ENCODE results near the gene OR2L3.
"Not testable (repeated sequence)": the region's sequence is repeated elsewhere in the genome, so short reads cannot be mapped to it uniquely, and the experiment has no call there.

Gene OR2L3, protein sequence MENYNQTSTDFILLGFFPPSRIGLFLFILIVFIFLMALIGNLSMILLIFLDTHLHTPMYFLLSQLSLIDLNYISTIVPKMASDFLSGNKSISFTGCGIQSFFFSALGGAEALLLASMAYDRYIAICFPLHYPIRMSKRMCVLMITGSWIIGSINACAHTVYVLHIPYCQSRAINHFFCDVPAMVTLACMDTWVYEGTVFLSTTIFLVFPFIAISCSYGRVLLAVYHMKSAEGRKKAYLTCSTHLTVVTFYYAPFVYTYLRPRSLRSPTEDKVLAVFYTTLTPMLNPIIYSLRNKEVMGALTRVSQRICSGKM

DNA sequence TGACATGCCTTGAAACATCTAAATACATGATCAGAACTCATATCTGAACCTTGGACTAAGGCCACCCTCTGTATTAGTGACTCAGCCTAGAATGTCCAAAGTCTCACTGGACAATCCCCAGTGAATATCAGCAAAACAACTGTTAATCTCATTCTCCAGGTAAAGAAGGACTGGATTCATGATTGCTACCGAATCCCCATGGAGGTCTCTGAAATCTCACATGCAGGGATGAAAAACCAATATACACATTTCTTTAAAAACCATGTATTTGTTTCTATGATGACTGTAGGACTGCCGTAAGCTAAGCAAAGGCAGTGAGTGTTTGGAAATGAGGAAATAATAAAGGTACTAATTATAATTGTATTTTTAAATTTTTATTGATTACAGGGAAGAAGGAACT lies at the start of gene OR2L3:
Gene OR2L3 (plus strand): TSS at position 301 of the 400 bp plus-strand sequence. CDS start 13,846 bp downstream, outside the sequence.
- DNase-seq (ENCODE audit: low spot score): no peak

DNA sequence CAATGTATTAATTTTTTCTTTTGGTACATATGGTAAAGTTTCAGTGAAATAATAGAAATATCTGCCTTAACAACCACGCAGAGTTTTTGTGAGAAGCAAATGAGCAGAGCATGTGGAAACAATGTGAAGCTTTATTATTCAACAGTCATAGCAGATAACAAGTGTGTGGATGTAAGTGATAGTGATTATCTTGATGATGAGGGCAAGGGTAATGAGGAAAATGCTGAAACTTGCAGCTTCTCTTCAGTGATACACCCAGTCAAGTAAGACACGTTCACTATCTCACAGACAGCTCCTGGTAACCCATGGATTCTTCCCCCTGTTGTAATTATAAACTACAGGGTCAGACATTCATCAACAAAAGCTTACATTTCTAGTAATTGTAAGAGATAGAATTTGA lies 47.8 kb upstream of the OR2L3 start:
- no peak for DNase-seq (ENCODE audit: low spot score)

DNA sequence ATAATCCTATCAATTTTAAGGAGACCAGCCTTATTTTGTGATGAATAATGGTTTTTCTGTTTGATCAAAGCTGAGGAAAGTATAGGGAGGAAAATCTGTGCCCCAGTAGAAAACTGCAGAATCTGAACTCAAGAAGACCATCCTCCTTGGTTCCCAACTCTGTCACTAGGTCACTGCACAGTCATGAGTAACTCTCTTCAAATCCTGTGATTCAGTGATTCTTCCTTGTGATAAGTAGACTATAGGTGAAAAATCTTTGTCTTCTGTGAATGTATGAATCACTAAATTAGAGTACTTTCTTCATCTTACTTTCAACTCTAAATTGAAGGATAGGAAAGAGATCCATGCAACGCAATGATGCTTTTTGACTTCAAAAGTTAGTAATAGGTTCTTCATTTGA lies 46.5 kb upstream of the OR2L3 start:
- no peak for DNase-seq (ENCODE audit: low spot score)

DNA sequence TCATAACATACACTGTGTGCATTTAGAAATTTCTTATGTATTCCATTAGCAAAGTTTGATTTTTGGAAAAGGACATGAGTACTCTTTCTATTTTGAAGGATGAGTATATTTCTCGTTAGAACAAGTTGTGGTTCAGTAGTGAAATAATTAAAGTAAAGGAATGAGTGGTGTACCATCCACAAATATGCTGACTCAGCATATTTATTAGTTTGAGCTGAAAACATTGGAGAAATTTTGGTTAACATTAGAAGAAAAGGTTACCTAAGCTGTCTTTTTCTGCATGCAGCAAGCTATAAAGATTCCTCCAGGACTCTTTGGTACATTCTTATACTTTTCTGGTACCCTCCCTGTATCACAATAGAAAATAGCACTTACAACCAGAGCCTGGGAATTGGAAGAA lies 38.9 kb upstream of the OR2L3 start:
- no peak for DNase-seq (ENCODE audit: low spot score)

GRCh38 chr1:248009681-248010080 lies 37.0 kb upstream of the OR2L3 start:
- no peak for DNase-seq (ENCODE audit: low spot score)

DNA sequence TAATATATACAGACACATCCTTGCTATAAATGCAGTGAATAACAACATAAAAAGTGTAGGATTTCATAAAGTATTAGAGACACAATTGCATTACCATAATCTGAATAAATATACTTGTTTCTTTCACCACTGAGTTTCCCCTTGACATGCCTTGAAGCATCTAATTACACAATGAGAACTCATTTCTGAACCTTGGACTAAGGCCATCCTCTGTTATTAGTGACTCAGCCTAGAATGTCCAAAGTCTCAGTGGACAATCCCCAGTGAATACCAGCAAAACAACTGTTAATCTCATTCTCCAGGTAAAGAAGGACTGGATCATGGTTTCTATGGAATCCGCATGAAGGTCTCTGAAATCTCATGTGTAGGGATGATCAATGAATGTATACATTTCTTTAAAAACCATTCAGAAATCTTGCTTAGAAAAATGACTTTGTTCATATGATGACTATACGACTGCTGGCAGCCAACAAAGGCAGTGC lies 33.4 kb upstream of the OR2L3 start, which contains the start of gene OR2L5:
Gene OR2L5 (plus strand): TSS at position 432 of the 482 bp plus-strand sequence. CDS start 8,288 bp downstream, outside the sequence.
- no peak for DNase-seq (ENCODE audit: low spot score)

- no peak for DNase-seq (ENCODE audit: low spot score)
Observed at GRCh38 chr1:248015803-248016202, 30.8 kb upstream of the OR2L3 start.

DNA sequence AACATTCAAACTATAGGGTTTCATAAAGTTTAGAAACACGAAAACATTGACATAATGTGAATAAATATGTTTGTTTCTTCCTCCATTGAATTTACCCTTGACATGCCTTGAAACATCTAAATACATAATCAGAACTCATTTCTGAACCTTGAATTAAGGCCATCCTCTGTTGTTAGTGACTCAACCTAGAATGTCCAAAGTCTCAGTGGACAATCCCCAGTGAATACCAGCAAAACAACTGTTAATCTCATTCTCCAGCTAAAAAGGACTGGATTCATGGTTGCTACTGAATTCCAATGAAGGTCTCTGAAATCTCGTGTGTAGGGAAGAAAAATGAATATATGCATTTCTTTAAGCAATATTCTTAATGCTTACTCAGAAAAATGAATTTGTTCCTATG lies 16.9 kb upstream of the OR2L3 start, which contains the start of gene OR2L2:
Gene OR2L2 (plus strand): TSS at position 301 of the 400 bp plus-strand sequence. CDS start 8,198 bp downstream, outside the sequence.
- DNase-seq (ENCODE audit: low spot score): no peak

- DNase-seq (ENCODE audit: low spot score): no peak
Observed at GRCh38 chr1:248045209-248045608, 1.4 kb upstream of the OR2L3 start.

DNA sequence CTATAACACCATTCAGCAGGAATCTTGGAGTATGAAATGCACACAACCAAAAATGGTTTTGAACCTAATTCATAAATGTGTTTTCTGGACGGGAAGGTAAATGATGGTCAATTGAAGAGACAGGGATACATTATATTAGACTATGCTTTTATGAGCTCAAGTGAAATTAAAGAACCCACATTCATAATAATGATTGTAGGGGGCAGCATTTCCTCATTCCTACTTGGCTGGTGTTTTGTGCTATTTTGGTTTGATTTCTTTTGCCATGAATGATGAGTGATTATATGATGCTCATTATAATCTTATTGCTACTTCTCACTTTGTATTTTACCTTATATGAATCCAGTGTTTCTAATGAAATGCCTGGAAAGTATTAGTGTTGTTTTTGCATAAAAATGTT lies 372 bp downstream of the OR2L3 start:
- no peak for DNase-seq (ENCODE audit: low spot score)

DNA sequence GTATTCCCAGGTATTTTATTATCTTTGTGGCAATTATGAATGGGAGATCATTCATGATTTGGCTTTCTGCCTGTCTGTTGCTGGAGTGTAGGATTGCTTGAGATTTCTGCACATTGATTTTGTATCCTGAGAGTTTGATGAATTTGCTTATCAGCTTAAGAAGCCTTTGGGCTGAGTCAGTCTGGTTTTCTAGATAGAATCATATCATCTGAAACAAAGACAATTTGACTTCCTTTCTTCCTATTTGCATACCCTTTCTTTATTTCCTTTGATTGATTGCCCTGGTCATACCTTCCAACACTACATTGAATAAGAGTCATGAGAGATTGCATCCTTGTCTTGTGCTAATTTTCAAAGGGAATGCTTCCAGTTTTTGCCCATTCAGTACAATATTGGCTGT lies 8.0 kb downstream of the OR2L3 start:
- no peak for DNase-seq (ENCODE audit: low spot score)

GRCh38 chr1:248055261-248055660 lies 8.6 kb downstream of the OR2L3 start:
- DNase-seq (ENCODE audit: low spot score): no peak

DNA sequence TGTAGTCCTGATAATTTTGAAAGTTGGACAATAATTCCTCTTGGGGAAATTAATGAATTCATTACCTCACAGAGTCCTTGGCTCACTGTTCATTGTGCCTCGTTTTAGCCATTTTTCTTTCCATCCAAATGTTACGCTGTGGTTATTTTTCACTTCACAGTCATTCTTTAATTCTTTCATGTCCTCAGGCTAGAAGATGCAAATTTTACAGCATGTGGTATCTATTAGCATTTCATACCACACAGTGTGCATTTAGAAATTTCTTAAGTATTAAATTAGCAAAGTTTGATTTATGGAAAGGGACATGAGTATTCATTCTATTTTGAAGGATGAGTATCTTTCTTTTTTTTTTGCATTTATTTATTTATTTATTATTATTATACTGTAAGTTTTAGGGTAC lies 18.4 kb downstream of the OR2L3 start:
- DNase-seq (ENCODE audit: low spot score): no peak

DNA sequence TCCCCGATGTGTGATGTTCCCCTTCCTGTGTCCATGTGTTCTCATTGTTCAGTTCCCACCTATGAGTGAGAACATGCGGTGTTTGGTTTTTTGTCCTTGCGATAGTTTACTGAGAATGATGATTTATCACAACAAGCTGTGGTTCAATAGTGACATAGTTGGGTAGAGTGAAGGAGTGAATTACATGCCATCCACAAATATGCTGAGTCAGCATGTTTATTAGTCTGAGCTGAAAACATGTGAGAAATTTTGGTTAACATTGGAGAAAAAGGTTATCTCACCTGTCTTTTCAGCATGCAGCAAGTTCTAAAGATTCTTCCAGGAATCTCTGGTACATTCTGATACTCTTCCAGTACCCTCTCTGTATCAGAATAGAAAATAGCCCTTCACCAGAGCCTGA lies 19.0 kb downstream of the OR2L3 start:
- DNase-seq (ENCODE audit: low spot score): no peak

- DNase-seq (ENCODE audit: low spot score): not testable (repeated sequence)
Observed at GRCh38 chr1:248083864-248084263, 37.2 kb downstream of the OR2L3 start.

DNA sequence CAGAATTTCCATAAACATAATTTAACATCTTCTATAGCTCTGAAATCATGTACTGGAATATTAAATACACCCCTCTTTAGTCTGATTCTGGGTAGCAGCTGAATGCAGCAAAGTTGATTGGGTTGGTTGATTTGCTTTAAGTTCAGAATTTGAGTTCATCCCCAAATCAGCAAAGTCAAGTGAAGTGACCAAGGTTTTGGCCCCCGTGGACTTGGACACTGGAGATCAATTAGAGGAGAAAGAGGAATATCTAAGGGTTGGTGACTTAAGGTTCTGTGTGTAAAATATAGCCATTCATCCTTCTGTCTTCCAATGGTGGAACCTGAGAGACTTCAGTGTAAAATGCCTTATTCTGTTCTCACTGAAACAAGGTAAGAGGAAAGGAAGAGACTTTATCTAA lies 48.2 kb downstream of the OR2L3 start, which contains the start of gene OR2L13:
Gene OR2L13 (plus strand): TSS at position 301 of the 400 bp plus-strand sequence. CDS start 4,192 bp downstream, outside the sequence.
- DNase-seq (ENCODE audit: low spot score): no peak

- no peak for DNase-seq (ENCODE audit: low spot score)
Observed at GRCh38 chr1:248098529-248098928, 51.9 kb downstream of the OR2L3 start.

DNA sequence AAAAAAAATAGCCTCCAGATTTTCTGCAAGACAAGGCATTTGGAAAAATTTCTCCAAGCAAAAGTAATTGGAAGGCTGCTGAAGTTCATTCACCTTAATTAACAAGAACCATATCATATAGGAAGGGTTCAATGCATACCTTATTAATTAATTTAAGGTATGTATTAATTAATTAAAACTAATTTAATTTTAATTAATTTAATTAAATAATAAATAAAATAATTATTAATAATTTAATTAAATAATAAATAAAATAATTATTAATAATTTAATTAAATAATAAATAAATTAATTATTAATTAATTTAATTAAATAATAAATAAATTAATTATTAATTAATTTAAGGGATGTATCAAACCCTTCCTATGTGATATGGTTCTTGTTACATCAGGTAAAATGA lies 56.2 kb downstream of the OR2L3 start:
- DNase-seq (ENCODE audit: low spot score): no peak

DNA sequence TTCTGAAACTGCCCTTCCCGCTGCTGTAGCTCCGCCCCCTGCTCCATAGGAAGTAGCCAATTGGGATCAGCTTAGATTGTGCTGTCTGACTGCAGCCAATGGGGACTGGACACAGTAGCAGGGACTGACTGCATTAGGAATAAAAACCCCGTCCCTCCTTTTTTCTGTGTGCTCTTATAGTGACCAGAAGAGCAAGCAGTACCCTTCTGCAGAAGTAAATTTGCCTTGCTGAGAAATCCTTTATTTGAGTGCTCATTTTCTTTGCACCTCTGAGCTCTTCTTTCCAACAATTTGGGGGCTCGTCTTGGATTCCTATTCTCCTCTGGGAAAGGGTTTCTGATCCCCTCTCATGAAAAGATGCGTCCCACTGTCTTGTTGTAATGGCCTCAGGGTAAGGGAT lies 64.5 kb downstream of the OR2L3 start:
- DNase-seq (ENCODE audit: low spot score): no peak
